Effector memory CD4-positive, alpha-beta T cell (primary cell): ENCODE results near the gene SLC9A7.

Source experiments
- DNase-seq, 3 donors: peaks; one replicate each; pipeline ENCODE4 v3.0.0-alpha.2; 2020
- H3K27ac ChIP-seq: 2 replicates; pipeline ENCODE4 v1.7.0; 2013; ENCODE audit warnings: mild to moderate bottlenecking, low read length, moderate library complexity; ENCODE audit not compliant: insufficient read depth, poor library complexity, severe bottlenecking
- H3K27me3 ChIP-seq: replicated peaks from 2 replicates; pipeline ENCODE4 v1.7.0; 2013; ENCODE audit warnings: mild to moderate bottlenecking, low read length; ENCODE audit not compliant: insufficient read depth, control insufficient read depth, poor library complexity, severe bottlenecking
- H3K36me3 ChIP-seq: 2 replicates; pipeline ENCODE4 v1.7.0; 2013; ENCODE audit warnings: mild to moderate bottlenecking, low read length, moderate library complexity; ENCODE audit not compliant: control insufficient read depth, insufficient read depth
- H3K4me1 ChIP-seq: 2 replicates; pipeline ENCODE4 v1.7.0; 2013; ENCODE audit warnings: low read length, mild to moderate bottlenecking; ENCODE audit not compliant: control insufficient read depth, insufficient read depth, poor library complexity, severe bottlenecking
- H3K4me3 ChIP-seq: 2 replicates; pipeline ENCODE4 v1.7.0; 2013; ENCODE audit warnings: low read length, low read depth, mild to moderate bottlenecking; ENCODE audit not compliant: insufficient read depth, poor library complexity, severe bottlenecking
- H3K9me3 ChIP-seq: 2 replicates; pipeline ENCODE4 v1.7.0; 2013; ENCODE audit warnings: mild to moderate bottlenecking, low read length, moderate library complexity; ENCODE audit not compliant: control insufficient read depth

SLC9A7 gene

GRCh38 chrX:46595084-46595483 is 163.8 kb downstream of the SLC9A7 start:
- no peak for DNase-seq
- no peaks in the 10 kb centered on the region for H3K27me3 ChIP-seq
- H3K9me3 ChIP-seq = no peaks in the 10 kb centered on the region
- no peaks in the 10 kb centered on the region for H3K4me1 ChIP-seq
- no peak overlapping the region for H3K27ac ChIP-seq
- H3K4me3 ChIP-seq = no peak overlapping the region
- no peaks in the 10 kb centered on the region for H3K36me3 ChIP-seq

GRCh38 chrX:46589977-46590723 is 168.8 kb downstream of the SLC9A7 start:
- Histone ChIP-seq H3K4me3 (no peak overlapping the region), H3K36me3 (no peaks in the 10 kb centered on the region), H3K27me3 (no peaks in the 10 kb centered on the region), H3K9me3 (no peaks in the 10 kb centered on the region), H3K4me1 (no peaks in the 10 kb centered on the region), H3K27ac (peak overlapping the region; percentile 18)
- DNase-seq = no peak

- no peaks in the 10 kb centered on the region for H3K27me3 ChIP-seq
- H3K4me1 ChIP-seq = no peaks in the 10 kb centered on the region
- no peaks in the 10 kb centered on the region for H3K36me3 ChIP-seq
- H3K27ac ChIP-seq = peak overlapping the region; percentile 51
- peak in 1 of 3 donors; percentile 29 for DNase-seq
- peak overlapping the region; percentile 25 for H3K4me3 ChIP-seq
- no peaks in the 10 kb centered on the region for H3K9me3 ChIP-seq
These were observed 170.7 kb downstream of the SLC9A7 start for GRCh38 chrX:46588263-46588662.

- Histone ChIP-seq H3K4me1 (no peaks in the 10 kb centered on the region), H3K4me3 (peak overlapping the region; percentile 25), H3K36me3 (no peaks in the 10 kb centered on the region), H3K9me3 (no peaks in the 10 kb centered on the region), H3K27ac (peak overlapping the region; percentile 51), H3K27me3 (no peaks in the 10 kb centered on the region)
- no peak for DNase-seq
These were observed 171.2 kb downstream of the SLC9A7 start for GRCh38 chrX:46587753-46588171.

GRCh38 chrX:46587158-46587557 is 171.8 kb downstream of the SLC9A7 start:
- Histone ChIP-seq H3K4me3 (no peak overlapping the region), H3K9me3 (no peaks in the 10 kb centered on the region), H3K4me1 (no peaks in the 10 kb centered on the region), H3K27ac (peak overlapping the region; percentile 51), H3K36me3 (no peaks in the 10 kb centered on the region), H3K27me3 (no peaks in the 10 kb centered on the region)
- DNase-seq = no peak

- H3K36me3 ChIP-seq = no peaks in the 10 kb centered on the region
- no peaks in the 10 kb centered on the region for H3K9me3 ChIP-seq
- no peak overlapping the region for H3K4me3 ChIP-seq
- DNase-seq = no peak
- no peaks in the 10 kb centered on the region for H3K27me3 ChIP-seq
- H3K27ac ChIP-seq = no peak overlapping the region
- H3K4me1 ChIP-seq = no peaks in the 10 kb centered on the region
These were observed 174.2 kb downstream of the SLC9A7 start for GRCh38 chrX:46584736-46585135.

- Histone ChIP-seq H3K9me3 (no peaks in the 10 kb centered on the region), H3K4me1 (peaks cover 8% of the 10 kb centered on the region), H3K36me3 (no peaks in the 10 kb centered on the region), H3K27ac (no peak overlapping the region), H3K27me3 (no peaks in the 10 kb centered on the region), H3K4me3 (no peak overlapping the region)
- DNase-seq = no peak
These were observed 176.0 kb downstream of the SLC9A7 start for GRCh38 chrX:46582966-46583365.

DNA sequence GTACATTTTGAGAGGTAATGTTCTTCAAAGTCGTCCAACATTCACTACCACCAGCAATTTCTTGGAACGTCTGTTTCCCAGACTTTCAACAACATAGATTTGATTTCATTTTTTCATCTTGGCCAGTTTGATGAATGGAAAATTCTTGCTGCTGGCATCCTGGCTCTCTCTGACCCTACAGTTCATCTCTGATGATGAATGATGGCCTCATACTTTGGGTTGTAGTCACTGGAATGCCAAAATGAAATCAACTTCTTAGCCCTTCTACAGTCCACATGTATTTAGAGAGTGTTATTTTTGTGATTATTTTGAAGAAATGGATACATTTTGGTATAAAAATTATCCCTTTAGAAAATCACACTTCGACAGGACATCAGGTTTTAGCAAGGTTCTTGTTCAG is 176.6 kb downstream of the SLC9A7 start:
- Histone ChIP-seq H3K4me1 (peaks cover 8% of the 10 kb centered on the region), H3K4me3 (no peak overlapping the region)
- no peak for DNase-seq

DNA sequence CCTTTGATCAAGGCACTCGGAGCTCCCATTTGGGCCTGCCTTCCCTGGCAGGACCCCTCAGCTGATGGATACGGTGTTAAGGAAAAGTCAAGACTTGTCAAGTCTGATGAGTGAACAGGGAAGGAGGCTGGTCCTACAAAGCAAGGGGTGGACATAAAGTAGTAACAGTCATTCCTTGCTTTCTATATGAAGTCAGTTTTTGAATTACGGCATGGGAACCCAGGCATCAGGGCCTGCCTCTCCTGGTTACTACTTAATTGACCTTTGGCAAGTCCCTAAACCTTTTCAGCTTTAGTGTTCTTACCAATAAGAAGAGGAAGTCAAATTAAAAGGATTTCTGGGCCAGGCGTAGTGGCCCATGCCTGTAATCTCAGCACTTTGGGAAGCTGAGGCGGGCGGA is 178.3 kb downstream of the SLC9A7 start:
- Histone ChIP-seq H3K4me1 (peaks cover 8% of the 10 kb centered on the region), H3K9me3 (no peaks in the 10 kb centered on the region), H3K4me3 (no peak overlapping the region), H3K36me3 (no peaks in the 10 kb centered on the region), H3K27ac (no peak overlapping the region), H3K27me3 (no peaks in the 10 kb centered on the region)
- DNase-seq = no peak

More for the DNA sequence above, 176.6 kb downstream of the SLC9A7 start:
- no peaks in the 10 kb centered on the region for H3K27me3 ChIP-seq
- H3K36me3 ChIP-seq = no peaks in the 10 kb centered on the region
- H3K27ac ChIP-seq = no peak overlapping the region
- H3K9me3 ChIP-seq = no peaks in the 10 kb centered on the region

DNA sequence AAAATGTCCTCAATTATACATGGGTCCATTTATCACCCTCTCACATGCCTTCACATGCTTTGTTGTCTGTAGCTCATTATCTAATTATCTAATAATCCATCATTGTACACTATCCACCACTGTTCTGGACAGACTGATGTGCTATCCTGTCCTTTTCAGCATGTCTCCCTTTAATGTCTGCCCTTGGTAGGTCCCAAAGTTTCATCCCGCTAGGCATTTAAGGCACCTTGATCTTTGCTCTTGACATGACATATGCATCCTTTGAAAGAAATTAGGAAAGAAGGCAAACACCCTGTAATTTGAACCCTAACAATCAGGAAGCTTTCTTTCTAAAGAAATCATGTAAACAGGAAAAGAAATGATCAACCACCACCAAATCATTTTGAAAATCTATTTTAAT is 179.7 kb downstream of the SLC9A7 start:
- H3K36me3 ChIP-seq = no peaks in the 10 kb centered on the region
- no peak overlapping the region for H3K27ac ChIP-seq
- no peaks in the 10 kb centered on the region for H3K9me3 ChIP-seq
- H3K4me3 ChIP-seq = no peak overlapping the region
- DNase-seq = no peak
- no peaks in the 10 kb centered on the region for H3K27me3 ChIP-seq
- peaks cover 10% of the 10 kb centered on the region for H3K4me1 ChIP-seq
